K562 (cell line): ENCODE measurements around the gene ZNF780A. TPM values are rescaled to one million over a fixed set of nuclear protein-coding genes. Genes with fewer than 3 reads are reported as not detected.
"Not testable (repeated sequence)": the region's sequence is repeated elsewhere in the genome, so short reads cannot be mapped to it uniquely, and the experiment has no call there.

Experiments
- ATAC-seq: fragments of 200-7000 bp; cut with Tn5 transposase; 3 replicates; pipeline ENCODE4 v1.9.1; 2020; ENCODE audit warnings: moderate library complexity
- BruUV-seq: library from RNA; stranded (reverse); fragments of 400-500 nt; replicated peaks from 2 replicates; lab custom pipeline; 2021; lab: Mats Ljungman, UMichigan
- CTCF ChIA-PET: fragments of 300-600 bp; formaldehyde crosslinking; extraction: SDS; loops from one replicate; lab custom pipeline; 2021; ENCODE audit warnings: low intra/inter-chr PET ratio; lab: Yijun Ruan, JAX
- POLR2A ChIA-PET: fragments of 300-600, 350-650 bp; sonication (Branson Sonifier 250); formaldehyde crosslinking; extraction: SDS; loops from one replicate; lab custom pipeline; 2021; ENCODE audit warnings: antibody characterized with exemption, inconsistent platforms; lab: Yijun Ruan, JAX
- DNase-seq, 4 experiments: peaks; one replicate each; pipeline versions ENCODE4 v3.0.0 to v3.0.0-alpha.2; 2011 to 2018; ENCODE audit warnings: low spot score in 3 of 4, mixed read lengths in 3 of 4; ENCODE audit errors: extremely low read depth in 1 of 4
- FAIRE-seq: peaks from 2 replicates; lab custom pipeline; 2011; peaks lifted over from hg19 to GRCh38; lab: Jason Lieb, UNC
- H2AFZ ChIP-seq: 2 replicates; pipeline ENCODE4 v1.6.0; 2011; ENCODE audit warnings: low read depth, low read length, control low read depth, inconsistent platforms
- H3K27ac ChIP-seq: fragments of 200-600 bp; 3 replicates; pipeline ENCODE4 v1.8.0; 2011; ENCODE audit warnings: low read depth, mild to moderate bottlenecking, control low read depth, inconsistent platforms, low read length, moderate library complexity, mixed read lengths; ENCODE audit errors: extremely low read depth
- H3K27me3 ChIP-seq, 2 experiments: fragments of 300-600 bp in 1 of 2; 2 replicates in 1 of 2; 3 replicates in 1 of 2; pipeline versions ENCODE4 v1.6.0 to v1.8.0; 2011; ENCODE audit warnings: inconsistent platforms in 2 of 2, low read length in 2 of 2, mild to moderate bottlenecking in 1 of 2, mixed read lengths in 1 of 2, moderate library complexity in 1 of 2; ENCODE audit not compliant: control insufficient read depth in 2 of 2, insufficient read depth in 2 of 2
- H3K36me3 ChIP-seq: fragments of 300-600 bp; 3 replicates; pipeline ENCODE4 v1.8.0; 2011; ENCODE audit warnings: mild to moderate bottlenecking, low read length, inconsistent platforms; ENCODE audit not compliant: control insufficient read depth, insufficient read depth
- H3K4me1 ChIP-seq, 2 experiments: fragments of 200-600 bp in 1 of 2; replicated peaks in 1 of 2; 2 replicates in 1 of 2; 3 replicates in 1 of 2; pipeline versions ENCODE4 v1.5.1 to v1.8.0; 2011; ENCODE audit warnings: inconsistent platforms in 2 of 2, low read length in 2 of 2, mild to moderate bottlenecking in 1 of 2, mixed read lengths in 1 of 2, moderate library complexity in 1 of 2; ENCODE audit not compliant: control insufficient read depth in 2 of 2, insufficient read depth in 2 of 2
- H3K4me2 ChIP-seq: 2 replicates; pipeline ENCODE4 v1.6.1; 2011; ENCODE audit warnings: low read length, control low read depth, inconsistent platforms, mixed read lengths; ENCODE audit not compliant: insufficient read depth
- H3K4me3 ChIP-seq: fragments of 200-600 bp; sonication (generic), shearing (Covaris generic); 2 replicates; pipeline ENCODE4 v1.5.1; 2016; ENCODE audit warnings: control low read depth, inconsistent platforms
- H3K79me2 ChIP-seq: fragments of 200-600 bp; 3 replicates; pipeline ENCODE4 v1.8.0; 2011; ENCODE audit warnings: low read length, inconsistent platforms; ENCODE audit not compliant: control insufficient read depth, insufficient read depth
- H3K9ac ChIP-seq, 2 experiments: 2 replicates each; pipeline versions ENCODE4 v1.6.0 to v1.6.1; 2011; ENCODE audit warnings: low read depth in 2 of 2, low read length in 2 of 2, control low read depth in 1 of 2, inconsistent platforms in 1 of 2, mild to moderate bottlenecking in 1 of 2, mixed read lengths in 1 of 2; ENCODE audit not compliant: insufficient read depth in 1 of 2
- H3K9me1 ChIP-seq: one replicate; pipeline ENCODE4 v1.6.0; 2011; ENCODE audit warnings: inconsistent platforms, mild to moderate bottlenecking, low read length, moderate library complexity; ENCODE audit not compliant: control insufficient read depth, insufficient read depth
- H3K9me3 ChIP-seq: replicated peaks from 2 replicates; pipeline ENCODE4 v1.5.1; 2011; ENCODE audit warnings: low read depth, low read length, inconsistent platforms; ENCODE audit not compliant: control insufficient read depth, insufficient read depth
- H4K20me1 ChIP-seq: replicated peaks from 2 replicates; pipeline ENCODE4 v1.6.1; 2011; ENCODE audit warnings: low read length, inconsistent platforms, mixed read lengths; ENCODE audit not compliant: control insufficient read depth, insufficient read depth
- AFF1 ChIP-seq, 2 experiments: fragments of 450-650 bp; IDR thresholded peaks; 2 replicates each; pipeline ENCODE4 v1.6.1; 2018; ENCODE audit warnings: mild to moderate bottlenecking in 2 of 2, low read depth in 1 of 2; ENCODE audit not compliant: partially characterized antibody in 2 of 2
- whole genome bisulfite sequencing: fragments of 100-300 bp; shearing (Covaris generic); methylation state at CpG from one replicate; pipeline ENCODE4 v1.1.6; 2016; ENCODE audit warnings: low coverage, mixed read lengths; ENCODE audit not compliant: insufficient coverage; ENCODE audit errors: missing lambda C conversion rate; 5-methylcytosine and 5-hydroxymethylcytosine counted together
- in situ Hi-C: fragments of 300-500 bp; cut with MboI; formaldehyde crosslinking; loops from 4 replicates; pipeline ENCODE4 v1.15.0; 2018; ENCODE audit warnings: inconsistent platforms, mixed read lengths
- intact Hi-C: fragments of 100-400 bp; cut with micrococcal nuclease; formaldehyde crosslinking; loops from 2 replicates; pipeline ENCODE4 v1.14.2; 2022
- polyA plus RNA-seq, 8 experiments: library from polyadenylated mRNA; depleted of rRNA in 4 of 8; stranded (reverse) in 5 of 8; unstranded in 3 of 8; fragments of >200 nt; fragmentation: Nextera tagmentation in 2 of 8; fragmentation: Illumina TruSeq in 1 of 8; extraction: Ambion mirVana in 2 of 8; extraction: Trizol in 1 of 8; gene quantifications; 2 replicates each; pipeline versions ENCODE4 v1.2.1 to v1.2.3, GENCODE V29; 2011 to 2014; ENCODE audit warnings: inconsistent platforms in 1 of 8, missing spikeins in 1 of 8
- total RNA-seq, 7 experiments: library from RNA; depleted of rRNA in 6 of 7; stranded (reverse); fragments of >200 nt in 6 of 7; fragmentation: Illumina TruSeq in 2 of 7; extraction: Trizol in 2 of 7; gene quantifications; 2 replicates each; pipeline versions ENCODE4 v1.2.1 to v1.2.3, GENCODE V29; 2011 to 2021; ENCODE audit warnings: low replicate concordance in 1 of 7

ZNF780A gene
- total and polyA plus RNA-seq, 9 of the 15 experiments (the other 6 are each of a cell fraction or from before 2014, with no cell fraction given), result 11.7 to 36.1 (median 25.8) TPM

GRCh38 chr19:40114119-40114518, 23.4 kb upstream of the ZNF780A start:
- H3K36me3 ChIP-seq, in situ Hi-C loops, CTCF ChIA-PET, H3K9ac ChIP-seq, H3K4me1 ChIP-seq, H3K79me2 ChIP-seq, ATAC-seq, H3K4me2 ChIP-seq, H3K4me3 ChIP-seq, H2AFZ ChIP-seq, DNase-seq, H3K9me1 ChIP-seq, H3K9me3 ChIP-seq, BruUV-seq, H3K27me3 ChIP-seq, FAIRE-seq, H3K27ac ChIP-seq, H4K20me1 ChIP-seq, intact Hi-C loops: not testable (repeated sequence)
- WGBS, result no CpG with 5 or more reads among the region's 6 CpGs
- POLR2A ChIA-PET, result interaction anchor here (0.6 kb wide), 1 partner anchor 23 kb away, joined by 7 read pairs; the partner anchor contains the start of gene ZNF780A
- TF ChIP-seq AFF1 (IDR thresholded peaks at IDR 0.05; ENCODE audit: low read depth in 1 of 2, partially characterized antibody in 2 of 2), result peak in 1 of 2 experiments; percentile 97

GRCh38 chr19:40112271-40112670, 21.5 kb upstream of the ZNF780A start:
- H3K79me2 ChIP-seq, BruUV-seq, POLR2A ChIA-PET, H3K9me3 ChIP-seq, intact Hi-C loops, H3K4me1 ChIP-seq, H3K27ac ChIP-seq, CTCF ChIA-PET, H3K27me3 ChIP-seq, H3K4me2 ChIP-seq, H3K36me3 ChIP-seq, H3K9ac ChIP-seq, in situ Hi-C loops, H4K20me1 ChIP-seq, H3K4me3 ChIP-seq, ATAC-seq, H3K9me1 ChIP-seq, DNase-seq, H2AFZ ChIP-seq, FAIRE-seq: not testable (repeated sequence)
- 0% methylated on average over 4 of the region's 4 CpGs for WGBS
